Suprapubic skin (tissue), 4 donors: ENCODE results near the gene UCN3. TPM values are rescaled to one million over a fixed set of nuclear protein-coding genes. Genes with fewer than 3 reads are reported as not detected.
"Not testable (repeated sequence)": the region's sequence is repeated elsewhere in the genome, so short reads cannot be mapped to it uniquely, and the experiment has no call there.

Experiments
- DNase-seq, 2 donors: peaks; one replicate each; pipeline ENCODE4 v3.0.0-alpha.2; 2019; ENCODE audit warnings: low spot score in 2 of 2
- H3K27ac ChIP-seq: fragments of 200-600 bp; sonication (generic); one replicate; pipeline ENCODE4 v1.5.1; 2019
- H3K27me3 ChIP-seq: fragments of 200-600 bp; sonication (generic); one replicate; pipeline ENCODE4 v1.5.1; 2019
- H3K36me3 ChIP-seq: fragments of 200-600 bp; sonication (generic); one replicate; pipeline ENCODE4 v1.5.1; 2019
- H3K4me1 ChIP-seq: fragments of 200-600 bp; sonication (generic); one replicate; pipeline ENCODE4 v1.5.1; 2019
- H3K4me3 ChIP-seq: fragments of 200-600 bp; sonication (generic); one replicate; pipeline ENCODE4 v1.5.1; 2019; ENCODE audit warnings: mild to moderate bottlenecking
- H3K9me3 ChIP-seq: fragments of 200-600 bp; sonication (generic); one replicate; pipeline ENCODE4 v1.5.1; 2019
- CTCF ChIP-seq, 2 donors: fragments of 200-600 bp in 1 of 2; fragments of 450-650 bp in 1 of 2; sonication (generic) in 1 of 2; IDR thresholded peaks; one replicate each; pipeline ENCODE4 v1.5.1; 2016 to 2019; ENCODE audit warnings: antibody characterized with exemption in 2 of 2, mild to moderate bottlenecking in 1 of 2, moderate library complexity in 1 of 2
- EP300 ChIP-seq: sonication (generic); formaldehyde crosslinking; IDR thresholded peaks from one replicate; pipeline ENCODE4 v1.6.1; 2017; ENCODE audit warnings: antibody characterized with exemption
- POLR2A ChIP-seq, 2 donors: fragments of 450-650 bp; IDR thresholded peaks; one replicate each; pipeline ENCODE4 v1.6.1; 2017; ENCODE audit warnings: antibody characterized with exemption in 2 of 2, mild to moderate bottlenecking in 2 of 2, moderate library complexity in 2 of 2
- POLR2AphosphoS5 ChIP-seq, 3 donors: sonication (generic); formaldehyde crosslinking; IDR thresholded peaks; one replicate each; pipeline ENCODE4 v1.6.1; 2017; ENCODE audit warnings: antibody characterized with exemption in 3 of 3
- WGBS: methylation state at CpG from one replicate; pipeline ENCODE4 v1.1.5; 2018; 5-methylcytosine and 5-hydroxymethylcytosine counted together
- total RNA-seq, 4 donors: library from RNA; depleted of rRNA; stranded (reverse); fragments of >200 nt; gene quantifications; one replicate each; pipeline ENCODE4 v1.1.0, GENCODE V29; 2016

Gene UCN3
- total RNA-seq, 4 donors from 2014 or later = not detected

DNA sequence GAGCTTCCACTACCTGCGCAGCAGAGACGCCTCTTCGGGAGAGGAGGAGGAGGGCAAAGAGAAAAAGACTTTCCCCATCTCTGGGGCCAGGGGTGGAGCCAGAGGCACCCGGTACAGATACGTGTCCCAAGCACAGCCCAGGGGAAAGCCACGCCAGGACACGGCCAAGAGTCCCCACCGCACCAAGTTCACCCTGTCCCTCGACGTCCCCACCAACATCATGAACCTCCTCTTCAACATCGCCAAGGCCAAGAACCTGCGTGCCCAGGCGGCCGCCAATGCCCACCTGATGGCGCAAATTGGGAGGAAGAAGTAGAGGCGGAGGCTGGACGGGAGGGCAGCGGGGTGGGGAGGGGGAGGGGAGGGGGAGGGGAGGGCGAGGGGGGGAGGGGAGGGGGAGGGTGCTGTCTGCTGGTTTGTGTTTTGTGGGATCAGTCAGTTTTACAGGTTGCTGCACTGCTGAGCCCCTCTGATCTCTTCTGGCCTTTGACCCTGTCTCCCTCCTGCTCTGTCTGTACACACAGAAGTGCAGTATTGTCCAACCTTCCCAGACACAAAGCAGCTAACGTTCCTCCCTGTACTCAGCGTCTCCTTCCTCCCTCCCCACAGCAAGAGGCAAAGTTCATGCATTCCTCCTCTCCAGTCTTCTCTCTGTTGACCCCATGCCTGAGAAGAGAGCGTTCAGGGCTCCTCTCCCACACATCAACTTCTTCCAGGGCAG, 9.3 kb downstream of the UCN3 start:
- no peak overlapping the region for H3K4me3 ChIP-seq
- H3K9me3 ChIP-seq = no peaks in the 10 kb centered on the region
- WGBS = 82% methylated on average over 13 of the region's 22 CpGs
- no peaks in the 10 kb centered on the region for H3K27me3 ChIP-seq
- no peaks in the 10 kb centered on the region for H3K36me3 ChIP-seq
- DNase-seq = no peak
- no peaks in the 10 kb centered on the region for H3K4me1 ChIP-seq
- H3K27ac ChIP-seq = no peak overlapping the region
- TF ChIP-seq POLR2A (IDR thresholded peaks at IDR 0.05) (no peak), CTCF (IDR thresholded peaks at IDR 0.05) (no peak), EP300 (no peak), POLR2AphosphoS5 (IDR thresholded peaks at IDR 0.05) (no peak)

DNA sequence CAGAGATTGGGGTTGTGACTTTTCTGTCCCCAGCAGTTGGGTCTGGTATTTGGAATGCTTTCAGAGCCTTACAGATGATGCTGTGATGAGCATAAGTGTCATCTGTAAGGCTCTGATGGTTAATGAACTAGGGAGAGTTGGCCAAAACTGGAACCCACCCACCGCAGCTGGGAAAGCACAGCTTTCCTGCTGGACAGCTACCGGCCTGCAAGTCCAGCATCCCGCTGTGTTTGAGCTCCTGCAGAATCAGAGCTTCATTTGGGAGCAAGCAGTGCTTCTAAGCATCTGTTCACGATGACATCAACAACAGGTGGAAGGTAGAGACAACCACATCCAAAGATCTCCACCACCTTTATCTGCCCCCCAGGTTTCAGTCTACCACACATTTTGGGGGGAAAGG, 11.7 kb downstream of the UCN3 start:
- H3K27ac ChIP-seq = no peak overlapping the region
- H3K4me3 ChIP-seq = no peak overlapping the region
- no peaks in the 10 kb centered on the region for H3K9me3 ChIP-seq
- TF ChIP-seq EP300 (no peak), POLR2AphosphoS5 (IDR thresholded peaks at IDR 0.05) (no peak), CTCF (IDR thresholded peaks at IDR 0.05) (no peak), POLR2A (IDR thresholded peaks at IDR 0.05) (no peak)
- H3K27me3 ChIP-seq = no peaks in the 10 kb centered on the region
- 65% methylated on average over 4 of the region's 4 CpGs for WGBS
- no peaks in the 10 kb centered on the region for H3K4me1 ChIP-seq
- no peaks in the 10 kb centered on the region for H3K36me3 ChIP-seq
- DNase-seq = no peak

GRCh38 chr10:5379202-5379601, 14.4 kb downstream of the UCN3 start:
- not testable (repeated sequence) for H3K9me3 ChIP-seq, H3K27ac ChIP-seq, H3K4me1 ChIP-seq, H3K36me3 ChIP-seq, DNase-seq, H3K27me3 ChIP-seq, H3K4me3 ChIP-seq
- WGBS = 93% methylated on average over 5 of the region's 5 CpGs

- 89% methylated on average over 12 of the region's 12 CpGs for WGBS
- not testable (repeated sequence) for DNase-seq, H3K9me3 ChIP-seq, H3K4me3 ChIP-seq, H3K27me3 ChIP-seq, H3K36me3 ChIP-seq, H3K4me1 ChIP-seq, H3K27ac ChIP-seq
Observed at GRCh38 chr10:5380395-5380794, 15.6 kb downstream of the UCN3 start.

DNA sequence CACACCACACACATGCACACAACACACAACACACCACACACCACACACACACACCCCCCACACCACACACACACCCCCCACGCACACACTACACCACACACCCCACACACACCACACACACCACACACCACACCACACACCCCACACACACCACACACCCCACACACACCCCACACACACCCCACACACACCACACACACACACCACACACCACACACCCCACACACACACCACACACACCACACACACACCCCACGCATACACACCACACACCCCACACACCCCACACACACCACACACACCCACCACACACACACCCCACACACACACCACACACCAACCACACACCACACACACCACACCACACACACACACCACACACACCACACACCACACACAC, 16.4 kb downstream of the UCN3 start:
- no peaks in the 10 kb centered on the region for H3K9me3 ChIP-seq
- H3K4me1 ChIP-seq = no peaks in the 10 kb centered on the region
- H3K4me3 ChIP-seq = no peak overlapping the region
- DNase-seq = no peak
- H3K27me3 ChIP-seq = no peaks in the 10 kb centered on the region
- H3K36me3 ChIP-seq = no peaks in the 10 kb centered on the region
- WGBS = 91% methylated on average over 2 of the region's 2 CpGs
- H3K27ac ChIP-seq = no peak overlapping the region
- TF ChIP-seq EP300 (no peak), POLR2AphosphoS5 (IDR thresholded peaks at IDR 0.05) (no peak), POLR2A (IDR thresholded peaks at IDR 0.05) (no peak), CTCF (IDR thresholded peaks at IDR 0.05) (no peak)

DNA sequence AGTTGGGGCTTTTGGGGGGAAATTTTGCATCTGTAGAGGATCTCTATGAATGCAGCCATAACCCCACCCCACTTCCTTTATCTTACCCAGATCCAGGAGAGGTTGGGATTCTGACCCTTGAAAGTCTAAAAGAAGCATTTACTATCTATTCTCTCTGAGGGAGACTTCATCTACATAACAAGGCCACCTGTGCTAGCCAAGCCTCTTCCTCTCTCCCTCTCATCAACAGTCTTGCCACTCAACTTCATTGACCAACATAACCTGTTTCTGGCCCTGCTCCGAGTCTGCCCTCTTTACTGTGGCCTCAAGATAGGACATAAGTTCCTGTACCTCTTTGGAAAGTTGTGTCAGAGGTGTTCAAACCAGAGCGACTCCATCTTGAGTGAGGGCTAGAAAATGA, 20.5 kb downstream of the UCN3 start:
- Histone ChIP-seq H3K36me3 (no peaks in the 10 kb centered on the region), H3K4me1 (no peaks in the 10 kb centered on the region), H3K27me3 (no peaks in the 10 kb centered on the region), H3K27ac (no peak overlapping the region), H3K9me3 (peaks cover 5% of the 10 kb centered on the region), H3K4me3 (no peak overlapping the region)
- DNase-seq = no peak
- WGBS = 74% methylated on average over 2 of the region's 2 CpGs
- TF ChIP-seq POLR2AphosphoS5 (IDR thresholded peaks at IDR 0.05) (no peak), POLR2A (IDR thresholded peaks at IDR 0.05) (no peak), CTCF (IDR thresholded peaks at IDR 0.05) (no peak), EP300 (no peak)
